ENCODE measurements around the gene CDS1.
"Not testable (repeated sequence)": the region's sequence is repeated elsewhere in the genome, so short reads cannot be mapped to it uniquely, and the experiment has no call there.

CDS1 gene

GRCh38 chr4:84606645-84607044, 23.7 kb downstream of the CDS1 start:
- DNase-seq (ENCODE audit: extremely low read depth in 1 of 2, low read depth in 1 of 2): no peak

- no peak for DNase-seq (ENCODE audit: extremely low read depth in 1 of 2, low read depth in 1 of 2)
These were observed 28.6 kb downstream of the CDS1 start for GRCh38 chr4:84611531-84611930.

- DNase-seq (ENCODE audit: extremely low read depth in 1 of 2, low read depth in 1 of 2): no peak
These were observed 32.0 kb downstream of the CDS1 start for GRCh38 chr4:84614891-84615290.

- DNase-seq (ENCODE audit: extremely low read depth in 1 of 2, low read depth in 1 of 2): no peak
These were observed 32.4 kb downstream of the CDS1 start for GRCh38 chr4:84615355-84615754.

- no peak for DNase-seq (ENCODE audit: extremely low read depth in 1 of 2, low read depth in 1 of 2)
These were observed 40.0 kb downstream of the CDS1 start for GRCh38 chr4:84622959-84623358.

GRCh38 chr4:84623661-84624060, 40.7 kb downstream of the CDS1 start:
- DNase-seq (ENCODE audit: extremely low read depth in 1 of 2, low read depth in 1 of 2): no peak

- no peak for DNase-seq (ENCODE audit: extremely low read depth in 1 of 2, low read depth in 1 of 2)
These were observed 43.7 kb downstream of the CDS1 start for GRCh38 chr4:84626673-84627072.

- no peak for DNase-seq (ENCODE audit: extremely low read depth in 1 of 2, low read depth in 1 of 2)
These were observed 48.6 kb downstream of the CDS1 start for GRCh38 chr4:84631573-84631972.

GRCh38 chr4:84632092-84632491, 49.2 kb downstream of the CDS1 start:
- DNase-seq (ENCODE audit: extremely low read depth in 1 of 2, low read depth in 1 of 2): no peak

- no peak for DNase-seq (ENCODE audit: extremely low read depth in 1 of 2, low read depth in 1 of 2)
These were observed 52.0 kb downstream of the CDS1 start for GRCh38 chr4:84634961-84635360.

- DNase-seq (ENCODE audit: extremely low read depth in 1 of 2, low read depth in 1 of 2): no peak
These were observed 55.2 kb downstream of the CDS1 start for GRCh38 chr4:84638092-84638491.

- no peak for DNase-seq (ENCODE audit: extremely low read depth in 1 of 2, low read depth in 1 of 2)
These were observed 56.2 kb downstream of the CDS1 start for GRCh38 chr4:84639145-84639544.

- no peak for DNase-seq (ENCODE audit: extremely low read depth in 1 of 2, low read depth in 1 of 2)
These were observed 61.2 kb downstream of the CDS1 start for GRCh38 chr4:84644087-84644486.

GRCh38 chr4:84647312-84647884, 64.5 kb downstream of the CDS1 start:
- DNase-seq (ENCODE audit: extremely low read depth in 1 of 2, low read depth in 1 of 2): no peak

- no peak for DNase-seq (ENCODE audit: extremely low read depth in 1 of 2, low read depth in 1 of 2)
These were observed 65.3 kb downstream of the CDS1 start for GRCh38 chr4:84648178-84648577.

- no peak for DNase-seq (ENCODE audit: extremely low read depth in 1 of 2, low read depth in 1 of 2)
These were observed 66.1 kb downstream of the CDS1 start for GRCh38 chr4:84648863-84649647.

- no peak for DNase-seq (ENCODE audit: extremely low read depth in 1 of 2, low read depth in 1 of 2)
These were observed 68.6 kb downstream of the CDS1 start for GRCh38 chr4:84651499-84651898.

GRCh38 chr4:84652478-84652877, 69.6 kb downstream of the CDS1 start:
- DNase-seq (ENCODE audit: extremely low read depth in 1 of 2, low read depth in 1 of 2): no peak

- no peak for DNase-seq (ENCODE audit: extremely low read depth in 1 of 2, low read depth in 1 of 2)
These were observed 77.7 kb downstream of the CDS1 start for GRCh38 chr4:84660606-84661005.

GRCh38 chr4:84661191-84661939, 78.4 kb downstream of the CDS1 start:
- DNase-seq (ENCODE audit: extremely low read depth in 1 of 2, low read depth in 1 of 2): no peak

GRCh38 chr4:84664767-84665166, 81.8 kb downstream of the CDS1 start:
- DNase-seq (ENCODE audit: extremely low read depth in 1 of 2, low read depth in 1 of 2): not testable (repeated sequence)

- no peak for DNase-seq (ENCODE audit: extremely low read depth in 1 of 2, low read depth in 1 of 2)
These were observed 83.5 kb downstream of the CDS1 start for GRCh38 chr4:84666439-84666838.

All from activated CD8-positive, alpha-beta memory T cell treated with anti-CD3 and anti-CD28 coated beads for 1 hour (primary cell).